ENCODE data around the gene MYO1H. TPM values are rescaled to one million over a fixed set of nuclear protein-coding genes. Genes with fewer than 3 reads are reported as not detected.

MYO1H gene
- total RNA-seq, 2 experiments from 2014 or later = 0.28 to 0.59 TPM

GRCh38 chr12:109475121-109475520, 127.4 kb downstream of the MYO1H start:
- H4K20me1 ChIP-seq (ENCODE audit: insufficient read depth, low read length) = peaks cover 8% of the 10 kb centered on the region; the same call in 1 of the 2 replicates
- ChIA-PET POLR2A (interaction anchor here (0.9 to 1.4 kb wide), 2 partner anchors 10 to 17 kb away, joined by 3 to 4 read pairs; no protein-coding TSS in a partner anchor), CTCF (ENCODE audit: unreplicated experiment) (no interaction called here)
- no peak for DNase-seq (ENCODE audit: low spot score)
- H3K4me2 ChIP-seq (ENCODE audit: low read length) = no peak overlapping the region
- H3K79me2 ChIP-seq (ENCODE audit: insufficient read depth, low read depth, low read length) = peaks cover 59% of the 10 kb centered on the region
- H3K27ac ChIP-seq (ENCODE audit: low read depth, low read length, poor library complexity, severe bottlenecking) = no peak overlapping the region
- TF ChIP-seq EZH2phosphoT487 (IDR thresholded peaks at IDR 0.05; ENCODE audit: borderline replicate concordance, low read depth, low read length) (no peak), CTCF (conservative IDR thresholded peaks at IDR 0.05; ENCODE audit: low read length) (no peak)
- no peaks in the 10 kb centered on the region for H3K9me2 ChIP-seq (ENCODE audit: insufficient read depth, low read length)
- no peak overlapping the region for H3K4me3 ChIP-seq (ENCODE audit: low read depth, low read length, poor library complexity, severe bottlenecking)
- H2AFZ ChIP-seq (ENCODE audit: low read length) = no peak overlapping the region
- BruUV-seq (replicated peaks) = no TSS peak
- peaks cover 3% of the 10 kb centered on the region; the same call in 1 of the 2 replicates for H3K36me3 ChIP-seq (ENCODE audit: insufficient read depth, low read length)
- intact Hi-C loops (cut with micrococcal nuclease; ENCODE audit: unreplicated experiment) = no loop called here
- H3K9me3 ChIP-seq (ENCODE audit: low read length) = no peaks in the 10 kb centered on the region
- H3K4me1 ChIP-seq (ENCODE audit: insufficient read depth, low read length, poor library complexity, severe bottlenecking) = peaks cover 22% of the 10 kb centered on the region

- Histone ChIP-seq H3K4me2 (ENCODE audit: low read length) (peak overlapping the region; percentile 83), H3K4me3 (ENCODE audit: low read depth, low read length, poor library complexity, severe bottlenecking) (peak overlapping the region; percentile 92), H3K4me1 (ENCODE audit: insufficient read depth, low read length, poor library complexity, severe bottlenecking) (peaks cover 22% of the 10 kb centered on the region), H3K9me2 (ENCODE audit: insufficient read depth, low read length) (no peaks in the 10 kb centered on the region), H3K9me3 (ENCODE audit: low read length) (no peaks in the 10 kb centered on the region), H2AFZ (ENCODE audit: low read length) (peak overlapping the region; percentile 60; the same call in 1 of the 2 replicates), H3K79me2 (ENCODE audit: insufficient read depth, low read depth, low read length) (peaks cover 59% of the 10 kb centered on the region), H4K20me1 (ENCODE audit: insufficient read depth, low read length) (peaks cover 8% of the 10 kb centered on the region; the same call in 1 of the 2 replicates), H3K27ac (ENCODE audit: low read depth, low read length, poor library complexity, severe bottlenecking) (no peak overlapping the region), H3K36me3 (ENCODE audit: insufficient read depth, low read length) (no peaks in the 10 kb centered on the region)
- TF ChIP-seq CTCF (conservative IDR thresholded peaks at IDR 0.05; ENCODE audit: low read length) = no peak
- no peak for TF ChIP-seq EZH2phosphoT487 (IDR thresholded peaks at IDR 0.05; ENCODE audit: borderline replicate concordance, low read depth, low read length)
- intact Hi-C loops (cut with micrococcal nuclease; ENCODE audit: unreplicated experiment) = no loop called here
- DNase-seq (ENCODE audit: low spot score) = peak; percentile 4
- ChIA-PET CTCF (ENCODE audit: unreplicated experiment) (no interaction called here), POLR2A (interaction anchor here (0.9 to 1.4 kb wide), 2 partner anchors 9 to 18 kb away, joined by 3 to 4 read pairs; no protein-coding TSS in a partner anchor)
- no TSS peak for BruUV-seq (replicated peaks)
Measured at GRCh38 chr12:109475993-109476806, 128.5 kb downstream of the MYO1H start.

- BruUV-seq (replicated peaks) = no TSS peak
- intact Hi-C loops (cut with micrococcal nuclease; ENCODE audit: unreplicated experiment) = no loop called here
- CTCF ChIA-PET (ENCODE audit: unreplicated experiment) = no interaction called here
- peak overlapping the region; percentile 60; the same call in 1 of the 2 replicates for H2AFZ ChIP-seq (ENCODE audit: low read length)
- peaks cover 8% of the 10 kb centered on the region; the same call in 1 of the 2 replicates for H4K20me1 ChIP-seq (ENCODE audit: insufficient read depth, low read length)
- POLR2A ChIA-PET = no interaction called here
- peaks cover 22% of the 10 kb centered on the region for H3K4me1 ChIP-seq (ENCODE audit: insufficient read depth, low read length, poor library complexity, severe bottlenecking)
- H3K27ac ChIP-seq (ENCODE audit: low read depth, low read length, poor library complexity, severe bottlenecking) = no peak overlapping the region
- peak overlapping the region; percentile 83 for H3K4me2 ChIP-seq (ENCODE audit: low read length)
- no peak for DNase-seq (ENCODE audit: low spot score)
- no peaks in the 10 kb centered on the region for H3K36me3 ChIP-seq (ENCODE audit: insufficient read depth, low read length)
- no peaks in the 10 kb centered on the region for H3K9me2 ChIP-seq (ENCODE audit: insufficient read depth, low read length)
- no peaks in the 10 kb centered on the region for H3K9me3 ChIP-seq (ENCODE audit: low read length)
- peak overlapping the region; percentile 92 for H3K4me3 ChIP-seq (ENCODE audit: low read depth, low read length, poor library complexity, severe bottlenecking)
- TF ChIP-seq EZH2phosphoT487 (IDR thresholded peaks at IDR 0.05; ENCODE audit: borderline replicate concordance, low read depth, low read length) (no peak), CTCF (conservative IDR thresholded peaks at IDR 0.05; ENCODE audit: low read length) (no peak)
- H3K79me2 ChIP-seq (ENCODE audit: insufficient read depth, low read depth, low read length) = peaks cover 59% of the 10 kb centered on the region
Measured at GRCh38 chr12:109476807-109477184, 129.1 kb downstream of the MYO1H start.

All from OCI-LY7 (cell line).